LHCN-M2 (cell line): Measurements from ENCODE around the gene ACOX2. TPM values are rescaled to one million over a fixed set of nuclear protein-coding genes. Genes with fewer than 3 reads are reported as not detected.

Source experiments
- DNase-seq: peaks from one replicate; pipeline ENCODE4 v3.0.0-alpha.2; 2012; ENCODE audit warnings: low read depth
- total RNA-seq: library from RNA; depleted of rRNA; stranded (reverse); fragments of >200 nt; gene quantifications from 2 replicates; pipeline ENCODE4 v1.2.3, GENCODE V29; 2014

Gene ACOX2
- total RNA-seq, 1 experiment from 2014 or later = 2.4 TPM

GRCh38 chr3:58508437-58508836 lies 28.6 kb downstream of the ACOX2 start:
- no peak for DNase-seq

- DNase-seq = no peak
Measured at GRCh38 chr3:58507356-58508078, 29.5 kb downstream of the ACOX2 start.

- no peak for DNase-seq
Measured at GRCh38 chr3:58502872-58503271, 34.1 kb downstream of the ACOX2 start.

GRCh38 chr3:58497097-58497496 lies 39.9 kb downstream of the ACOX2 start:
- DNase-seq = no peak

GRCh38 chr3:58496206-58496857 lies 40.7 kb downstream of the ACOX2 start:
- no peak for DNase-seq

- peak; percentile 21 for DNase-seq
Measured at GRCh38 chr3:58495101-58495500, 41.9 kb downstream of the ACOX2 start.

- DNase-seq = no peak
Measured at GRCh38 chr3:58494107-58494506, 42.9 kb downstream of the ACOX2 start.

- DNase-seq = peak; percentile 36
Measured at GRCh38 chr3:58492494-58492905, 44.5 kb downstream of the ACOX2 start.

GRCh38 chr3:58491506-58492402 lies 45.2 kb downstream of the ACOX2 start, which contains the start of gene KCTD6:
Gene KCTD6 (plus strand): TSS chr3:58492096. CDS start chr3:58498756, 6,660 bp downstream.
- peak; percentile 89 for DNase-seq

- DNase-seq = no peak
Measured at GRCh38 chr3:58490860-58491501, 46.0 kb downstream of the ACOX2 start.

GRCh38 chr3:58488967-58489366 lies 48.0 kb downstream of the ACOX2 start:
- DNase-seq = no peak

GRCh38 chr3:58487140-58487886 lies 49.7 kb downstream of the ACOX2 start:
- peak; percentile 72 for DNase-seq

- no peak for DNase-seq
Measured at GRCh38 chr3:58485801-58486435, 51.1 kb downstream of the ACOX2 start.

GRCh38 chr3:58484722-58485069 lies 52.3 kb downstream of the ACOX2 start:
- DNase-seq = no peak

- no peak for DNase-seq
Measured at GRCh38 chr3:58484045-58484721, 52.8 kb downstream of the ACOX2 start.

GRCh38 chr3:58482917-58483636 lies 53.9 kb downstream of the ACOX2 start:
- DNase-seq = no peak

GRCh38 chr3:58480309-58480708 lies 56.7 kb downstream of the ACOX2 start:
- no peak for DNase-seq

- no peak for DNase-seq
Measured at GRCh38 chr3:58478781-58479180, 58.2 kb downstream of the ACOX2 start.

GRCh38 chr3:58474967-58475578 lies 61.9 kb downstream of the ACOX2 start:
- peak; percentile 71 for DNase-seq
